Activated CD8-positive, alpha-beta memory T cell treated with anti-CD3 and anti-CD28 coated beads for 36 hours (primary cell): ENCODE data around the gene HYAL3. TPM values are rescaled to one million over a fixed set of nuclear protein-coding genes. Genes with fewer than 3 reads are reported as not detected.
"Not testable (repeated sequence)": the region's sequence is repeated elsewhere in the genome, so short reads cannot be mapped to it uniquely, and the experiment has no call there.

ENCODE experiments used
- CTCF ChIA-PET: fragments of 350-600 bp; sonication (Branson Sonifier 250); formaldehyde crosslinking; loops from one replicate; lab custom pipeline; 2021; ENCODE audit warnings: antibody characterized with exemption; lab: Charles Lee
- POLR2A ChIA-PET: fragments of 350-600 bp; sonication (Branson Sonifier 250); formaldehyde crosslinking; loops from one replicate; lab custom pipeline; 2021; ENCODE audit warnings: antibody characterized with exemption; lab: Charles Lee
- total RNA-seq, 2 experiments: library from RNA; stranded (reverse); gene quantifications; one replicate each; pipeline ENCODE4 v1.2.3, GENCODE V29; 2021

Gene HYAL3
- total RNA-seq, 2 experiments from 2014 or later: 8.5 to 9.4 TPM

- CTCF ChIA-PET: interaction anchor here (0.6 to 1.9 kb wide), 9 partner anchors 12 to 34 kb away, joined by 3 to 6 read pairs (median 3); partner anchors contain the start of genes HYAL3 and NAA80
- POLR2A ChIA-PET: interaction anchor here (1.0 to 2.8 kb wide), 2 partner anchors 15 to 23 kb away, joined by 4 to 6 read pairs; partner anchors contain the start of genes HYAL3 and NAA80
These were observed 22.8 kb upstream of the HYAL3 start for GRCh38 chr3:50322115-50322385.

GRCh38 chr3:50321336-50322114 is 22.3 kb upstream of the HYAL3 start:
- POLR2A ChIA-PET: interaction anchor here (1.0 to 2.8 kb wide), 3 partner anchors 15 to 30 kb away, joined by 3 to 6 read pairs (median 4); partner anchors contain the start of genes HYAL3, IFRD2 and NAA80
- CTCF ChIA-PET: interaction anchor here (0.6 to 1.9 kb wide), 8 partner anchors 12 to 34 kb away, joined by 3 to 6 read pairs (median 4); partner anchors contain the start of genes HYAL3 and NAA80

DNA sequence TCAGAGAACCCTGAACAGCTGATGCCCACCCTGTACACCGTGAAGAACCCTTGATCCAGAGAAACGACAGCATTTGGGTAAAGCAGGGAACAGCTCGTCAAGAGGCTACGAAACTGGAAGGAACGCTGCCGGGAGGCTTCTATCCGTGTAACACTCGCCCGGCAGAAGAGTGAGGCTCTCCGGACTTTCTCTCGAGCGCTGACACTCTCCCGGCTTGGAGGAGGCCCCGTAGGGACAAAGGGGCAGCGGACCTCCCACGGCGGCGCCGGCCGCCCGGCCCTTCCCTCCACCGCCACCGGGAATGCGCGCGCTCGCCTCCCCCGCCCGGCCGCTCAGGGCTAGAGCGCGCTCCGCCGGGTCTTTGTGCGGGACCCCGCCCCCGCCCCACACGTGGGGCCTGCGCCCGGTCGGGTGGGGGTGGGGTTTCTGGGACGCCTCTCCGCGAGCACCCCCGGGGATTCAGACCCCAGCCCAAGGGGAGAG is 21.7 kb upstream of the HYAL3 start:
- ChIA-PET POLR2A (interaction anchor here (0.5 to 2.8 kb wide), 5 partner anchors 16 to 83 kb away, joined by 3 to 6 read pairs (median 3); partner anchors contain the start of genes HYAL3, IFRD2 and NAA80), CTCF (interaction anchor here (0.7 to 1.9 kb wide), 4 partner anchors 14 to 74 kb away, joined by 3 to 6 read pairs (median 4); partner anchors contain the start of genes HYAL3 and NAA80)

DNA sequence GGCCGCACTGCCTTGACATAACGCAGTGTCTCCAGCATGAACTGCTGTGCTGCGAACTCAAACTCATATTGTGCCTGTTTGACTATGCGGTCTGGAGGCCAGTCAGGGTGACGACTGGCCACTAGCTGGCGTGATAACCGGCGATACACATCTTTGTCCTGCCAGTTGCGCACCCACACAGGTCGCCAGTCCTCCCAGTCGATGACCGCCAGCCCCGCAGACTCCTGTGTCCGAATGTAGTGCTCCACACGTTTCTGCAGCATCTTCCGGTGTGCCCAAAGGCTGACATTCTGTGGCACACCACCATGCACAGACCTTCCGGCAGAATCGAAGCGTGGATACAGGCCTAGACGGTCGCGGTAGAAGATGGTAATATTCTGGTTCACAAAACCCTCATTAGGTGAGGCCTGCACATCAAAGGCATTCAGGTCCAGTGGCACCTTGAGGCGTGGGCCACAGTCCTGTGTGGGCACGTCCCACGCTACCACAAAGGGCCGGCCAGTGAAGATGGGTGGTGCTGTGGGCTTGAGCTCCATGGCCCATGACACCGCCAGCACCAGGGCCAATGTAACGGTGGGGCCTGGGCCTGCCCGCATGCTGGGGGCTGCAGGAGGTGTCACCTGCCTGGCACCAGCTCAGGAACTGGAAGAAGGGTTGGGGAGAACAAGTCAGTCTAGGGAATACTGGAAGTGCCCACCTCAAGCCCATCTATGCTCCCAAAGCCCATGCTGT is 20.9 kb upstream of the HYAL3 start:
- CTCF ChIA-PET: interaction anchor here (0.6 to 1.8 kb wide), 3 partner anchors 21 to 174 kb away, joined by 3 to 5 read pairs (median 3); partner anchors contain the start of genes HYAL3 and NAA80

DNA sequence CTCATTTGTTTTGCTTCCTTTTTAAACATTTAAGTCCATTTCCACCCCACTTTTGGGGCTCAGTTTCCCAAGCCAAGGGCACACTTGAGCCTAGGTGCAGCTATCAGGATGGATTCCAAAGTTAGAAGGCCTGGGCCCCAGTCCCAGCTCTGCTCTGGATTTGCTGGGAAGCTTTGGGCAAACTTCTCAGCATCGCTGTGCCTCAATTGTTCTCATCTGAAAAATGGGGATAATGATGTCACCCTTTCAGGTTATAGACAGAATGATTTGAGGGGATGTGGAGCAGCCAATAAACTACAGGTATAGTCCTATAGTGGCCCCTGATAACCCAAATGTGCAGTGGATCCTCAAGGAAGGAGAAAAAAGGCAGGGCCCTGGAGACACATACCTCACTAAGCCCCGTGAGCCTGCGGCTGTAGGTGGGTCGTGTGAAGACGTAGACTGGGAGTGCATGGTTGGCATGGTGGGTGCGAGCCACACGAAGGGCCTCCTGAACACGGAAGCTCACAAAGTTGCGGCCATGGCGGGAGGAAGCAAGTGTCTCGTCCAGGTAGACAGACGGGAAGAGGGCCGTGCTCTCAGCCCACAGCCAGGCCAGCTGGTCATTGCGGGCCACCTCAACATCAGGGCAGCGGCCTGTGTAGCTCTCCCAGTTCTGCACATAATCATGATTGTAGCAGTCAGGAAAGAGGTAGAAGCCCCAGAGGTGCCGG is 20.1 kb upstream of the HYAL3 start:
- POLR2A ChIA-PET: interaction anchor here (1.5 kb wide), 1 partner anchor 15 kb away, joined by 3 read pairs; no protein-coding TSS in a partner anchor
- CTCF ChIA-PET: no interaction called here

More for the DNA sequence above, 20.9 kb upstream of the HYAL3 start:
- POLR2A ChIA-PET: interaction anchor here (0.5 to 2.8 kb wide), 4 partner anchors 17 to 82 kb away, joined by 3 to 6 read pairs (median 3); partner anchors contain the start of genes HYAL3, IFRD2 and NAA80

- ChIA-PET POLR2A (interaction anchor here (1.5 kb wide), 1 partner anchor 16 kb away, joined by 3 read pairs; no protein-coding TSS in a partner anchor), CTCF (interaction anchor here (0.6 kb wide), 1 partner anchor 34 kb away, joined by 5 read pairs; no protein-coding TSS in a partner anchor)
These were observed 19.4 kb upstream of the HYAL3 start for GRCh38 chr3:50318615-50319014.

- ChIA-PET CTCF (interaction anchor here (0.6 kb wide), 1 partner anchor 35 kb away, joined by 5 read pairs; no protein-coding TSS in a partner anchor), POLR2A (interaction anchor here (0.5 to 1.5 kb wide), 2 partner anchors 16 to 251 kb away, joined by 3 read pairs; partner anchors contain the start of gene HEMK1)
These were observed 19.0 kb upstream of the HYAL3 start for GRCh38 chr3:50318163-50318562.

DNA sequence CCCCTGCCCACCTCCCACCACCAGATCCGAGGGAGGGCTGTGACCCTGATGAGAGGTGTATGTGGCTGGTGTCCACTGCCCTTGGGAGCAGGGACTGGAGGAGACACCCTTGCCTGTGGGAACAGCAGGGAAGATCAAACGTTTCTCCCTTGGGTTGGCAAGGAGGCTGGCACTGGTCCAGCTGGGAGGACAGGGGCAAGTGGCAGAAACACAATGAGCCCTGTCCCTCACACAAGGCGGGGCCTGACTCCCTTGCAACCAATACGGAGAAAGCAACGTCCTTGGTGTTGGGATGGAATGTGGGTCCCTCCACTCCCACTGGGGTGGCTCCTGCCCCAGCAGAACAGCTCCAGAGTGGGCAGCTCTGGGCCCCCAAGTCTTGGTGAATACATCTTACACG is 18.1 kb upstream of the HYAL3 start:
- CTCF ChIA-PET: interaction anchor here (0.9 kb wide), 1 partner anchor 58 kb away, joined by 3 read pairs; no protein-coding TSS in a partner anchor
- POLR2A ChIA-PET: interaction anchor here (1.4 kb wide), 1 partner anchor 11 kb away, joined by 8 read pairs; the partner anchor contains the start of gene TUSC2

DNA sequence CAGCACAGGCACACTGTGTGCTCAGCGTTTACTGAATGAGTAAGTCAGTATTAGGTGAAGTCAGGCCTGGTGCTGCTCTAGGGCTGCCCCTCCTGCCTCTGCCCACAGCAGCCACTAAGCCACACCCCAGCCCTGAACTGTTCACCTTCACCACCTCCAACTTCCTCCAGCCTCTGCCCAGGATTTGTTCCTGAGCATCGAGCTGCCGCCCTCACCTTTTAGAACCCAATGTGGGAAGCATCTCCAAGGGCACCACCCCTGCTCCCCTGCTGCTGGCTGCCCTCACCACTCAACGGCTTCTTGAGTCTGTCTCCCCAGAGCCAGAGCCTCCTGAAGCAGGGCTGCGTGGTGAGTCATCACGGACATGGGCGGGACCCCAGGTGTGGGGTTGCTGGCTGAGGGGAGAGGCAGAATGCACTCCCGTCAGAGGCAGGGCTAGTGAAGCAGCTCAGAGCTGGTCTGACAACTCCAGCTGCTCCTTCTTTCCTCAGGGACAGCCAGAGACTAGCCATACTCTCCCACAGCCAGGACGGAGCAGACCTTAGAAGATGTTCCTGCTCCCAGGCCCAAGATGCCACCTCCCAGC is 17.5 kb upstream of the HYAL3 start:
- CTCF ChIA-PET: interaction anchor here (0.9 kb wide), 1 partner anchor 57 kb away, joined by 3 read pairs; no protein-coding TSS in a partner anchor
- POLR2A ChIA-PET: interaction anchor here (1.4 kb wide), 1 partner anchor 12 kb away, joined by 8 read pairs; the partner anchor contains the start of gene TUSC2

- POLR2A ChIA-PET: interaction anchor here (0.9 kb wide), 1 partner anchor 9 kb away, joined by 5 read pairs; no protein-coding TSS in a partner anchor
- CTCF ChIA-PET: interaction anchor here (1.3 to 1.5 kb wide), 2 partner anchors 9 to 16 kb away, joined by 3 to 5 read pairs; partner anchors contain the start of genes HYAL3 and NAA80
These were observed 15.6 kb upstream of the HYAL3 start for GRCh38 chr3:50314816-50315215.

DNA sequence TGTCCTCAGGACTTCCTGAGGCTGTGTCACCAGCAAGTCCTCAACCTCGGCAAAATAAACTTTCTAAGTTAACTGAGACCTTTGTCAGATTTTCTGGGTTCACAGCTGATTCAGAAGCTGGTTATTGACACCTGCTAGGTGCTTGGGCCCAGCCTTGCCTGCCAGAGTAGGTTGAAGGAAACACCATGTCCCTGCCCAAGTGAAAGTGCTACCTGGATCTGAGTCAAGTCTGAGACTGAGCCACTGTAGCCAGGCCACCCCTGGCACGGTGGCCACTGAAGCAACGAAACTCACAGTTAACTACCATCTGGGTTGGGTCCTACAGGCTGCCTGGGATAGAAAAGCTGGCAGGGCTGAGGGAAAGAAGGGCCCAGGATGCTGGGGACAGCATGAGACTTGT is 15.1 kb upstream of the HYAL3 start:
- CTCF ChIA-PET: interaction anchor here (1.1 to 1.5 kb wide), 3 partner anchors 9 to 15 kb away, joined by 3 to 5 read pairs (median 4); partner anchors contain the start of genes HYAL3 and NAA80
- POLR2A ChIA-PET: no interaction called here

DNA sequence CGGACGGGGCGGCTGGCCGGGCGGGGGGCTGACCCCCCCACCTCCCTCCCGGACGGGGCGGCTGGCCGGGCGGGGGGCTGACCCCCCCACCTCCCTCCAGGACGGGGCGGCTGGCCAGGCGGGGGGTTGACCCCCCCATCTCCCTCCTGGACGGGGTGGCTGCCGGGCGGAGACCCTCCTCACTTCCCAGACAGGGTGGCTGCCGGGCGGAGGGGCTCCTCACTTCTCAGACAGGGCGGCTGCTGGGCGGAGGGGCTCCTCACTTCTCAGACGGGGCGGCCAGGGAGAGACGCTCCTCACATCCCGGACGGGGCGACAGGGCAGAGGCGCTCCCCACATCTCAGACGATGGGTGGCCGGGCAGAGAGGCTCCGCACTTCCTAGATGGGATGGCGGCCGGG is 12.8 kb upstream of the HYAL3 start:
- POLR2A ChIA-PET, CTCF ChIA-PET: not testable (repeated sequence)

GRCh38 chr3:50304601-50305000 is 5.4 kb upstream of the HYAL3 start:
- ChIA-PET POLR2A (no interaction called here), CTCF (interaction anchor here (0.8 kb wide), 1 partner anchor 17 kb away, joined by 3 read pairs; no protein-coding TSS in a partner anchor)

GRCh38 chr3:50303013-50303815 is 4.0 kb upstream of the HYAL3 start, which contains the start of gene HYAL1:
HYAL1 (minus strand) TSS chr3:50303574; CDS start chr3:50302956, 618 bp downstream.
- CTCF ChIA-PET: interaction anchor here (1.1 kb wide), 1 partner anchor 21 kb away, joined by 3 read pairs; no protein-coding TSS in a partner anchor
- POLR2A ChIA-PET: no interaction called here

DNA sequence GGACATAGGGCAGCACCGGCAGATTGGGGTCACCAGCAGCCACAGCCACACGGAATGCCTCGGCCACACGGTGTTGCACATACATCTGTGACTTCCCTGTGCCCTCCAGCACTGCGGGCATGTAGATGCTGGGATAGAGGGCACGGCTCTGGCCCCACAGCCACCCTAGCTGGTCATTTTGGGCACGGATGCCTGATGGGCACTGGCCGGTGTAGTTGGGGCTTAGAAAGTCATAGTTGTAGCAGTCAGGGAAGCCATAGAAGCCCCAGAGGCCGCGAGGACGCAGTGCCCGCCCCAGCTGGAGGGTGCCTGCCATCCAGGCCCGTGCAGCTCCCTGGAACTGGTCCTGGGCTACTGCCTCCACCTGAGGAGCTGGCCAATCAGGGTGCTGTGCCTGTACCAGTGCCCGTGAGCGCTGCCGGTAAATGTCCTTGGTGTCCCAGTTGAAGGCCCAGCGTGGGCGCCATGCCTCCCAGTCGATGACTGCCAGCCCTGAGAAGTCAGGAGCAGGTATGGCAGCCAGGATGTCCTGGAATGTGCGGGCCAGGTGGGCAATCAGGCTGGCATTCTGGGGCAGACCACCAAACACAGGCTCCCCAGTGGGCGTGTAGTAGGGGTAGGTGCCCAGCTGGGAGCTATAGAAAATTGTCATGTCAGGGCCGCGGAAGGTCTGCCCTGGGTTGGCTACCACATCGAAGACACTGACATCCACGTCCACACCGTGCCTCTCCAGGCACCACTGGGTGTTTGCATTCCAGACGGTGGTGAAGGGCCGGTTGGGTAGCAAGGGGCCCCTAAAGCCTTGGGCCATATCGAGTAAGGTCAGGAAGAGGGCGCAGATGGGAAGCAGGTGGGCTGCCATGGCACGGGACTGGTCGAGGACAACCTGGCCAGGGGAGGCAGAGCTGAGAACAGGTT is 3.1 kb upstream of the HYAL3 start:
- POLR2A ChIA-PET: interaction anchor here (0.7 kb wide), 1 partner anchor 25 kb away, joined by 5 read pairs; no protein-coding TSS in a partner anchor
- CTCF ChIA-PET: interaction anchor here (0.7 to 1.1 kb wide), 4 partner anchors 13 to 27 kb away, joined by 3 to 5 read pairs (median 3); partner anchors contain the start of gene HYAL2
